Astrocyte (in vitro differentiated cells and primary cell): ENCODE measurements around the gene C1QTNF5. TPM values are rescaled to one million over a fixed set of nuclear protein-coding genes. Genes with fewer than 3 reads are reported as not detected.

Experiments
- DNase-seq: peaks from one replicate; pipeline ENCODE4 v3.0.0-alpha.2; 2010; ENCODE audit warnings: low read depth
- FAIRE-seq: peaks from 2 replicates; lab custom pipeline; 2011; peaks lifted over from hg19 to GRCh38; lab: Jason Lieb, UNC
- H2AFZ ChIP-seq: 2 replicates; pipeline ENCODE4 v1.6.0; 2012; ENCODE audit warnings: low read depth, low read length, inconsistent platforms
- H3K27ac ChIP-seq: 2 replicates; pipeline ENCODE4 v1.5.1; 2011; ENCODE audit warnings: low read depth, low read length, inconsistent platforms
- H3K27me3 ChIP-seq: 2 replicates; pipeline ENCODE4 v1.6.0; 2011; ENCODE audit warnings: low read length, inconsistent platforms; ENCODE audit not compliant: insufficient read depth
- H3K36me3 ChIP-seq: 2 replicates; pipeline ENCODE4 v1.5.1; 2011; ENCODE audit warnings: low read length, inconsistent platforms; ENCODE audit not compliant: insufficient read depth
- H3K4me1 ChIP-seq: 2 replicates; pipeline ENCODE4 v1.5.1; 2011; ENCODE audit warnings: low read length, inconsistent platforms; ENCODE audit not compliant: insufficient read depth
- H3K4me2 ChIP-seq: 2 replicates; pipeline ENCODE4 v1.6.0; 2012; ENCODE audit warnings: low read length, inconsistent platforms
- H3K4me3 ChIP-seq: 2 replicates; pipeline ENCODE4 v1.5.1; 2011; ENCODE audit warnings: low read depth, mild to moderate bottlenecking, low read length, inconsistent platforms; ENCODE audit not compliant: insufficient read depth
- H3K79me2 ChIP-seq: 2 replicates; pipeline ENCODE4 v1.6.0; 2012; ENCODE audit warnings: mild to moderate bottlenecking, low read length, inconsistent platforms; ENCODE audit not compliant: insufficient read depth
- H3K9ac ChIP-seq: 2 replicates; pipeline ENCODE4 v1.6.0; 2012; ENCODE audit warnings: mild to moderate bottlenecking, low read length, inconsistent platforms
- H3K9me3 ChIP-seq: 2 replicates; pipeline ENCODE4 v1.5.1; 2012; ENCODE audit warnings: low read depth, mild to moderate bottlenecking, low read length, inconsistent platforms; ENCODE audit not compliant: insufficient read depth
- H4K20me1 ChIP-seq: 2 replicates; pipeline ENCODE4 v1.6.0; 2012; ENCODE audit warnings: low read length, inconsistent platforms; ENCODE audit not compliant: insufficient read depth
- H3K27ac Mint-ChIP-seq: one replicate; pipeline ENCODE4 v1.8.0; 2021; ENCODE audit warnings: mild to moderate bottlenecking, mixed read lengths; ENCODE audit not compliant: unreplicated experiment
- H3K27me3 Mint-ChIP-seq: one replicate; pipeline ENCODE4 v1.8.0; 2021; ENCODE audit warnings: low read depth, mixed read lengths; ENCODE audit not compliant: unreplicated experiment
- H3K36me3 Mint-ChIP-seq: one replicate; pipeline ENCODE4 v1.8.0; 2021; ENCODE audit warnings: low read depth, mixed read lengths; ENCODE audit not compliant: unreplicated experiment
- H3K4me1 Mint-ChIP-seq: one replicate; pipeline ENCODE4 v1.8.0; 2021; ENCODE audit warnings: low read depth, mixed read lengths; ENCODE audit not compliant: unreplicated experiment
- H3K4me3 Mint-ChIP-seq: one replicate; pipeline ENCODE4 v1.8.0; 2021; ENCODE audit warnings: mild to moderate bottlenecking, moderate library complexity, mixed read lengths; ENCODE audit not compliant: unreplicated experiment
- H3K9me3 Mint-ChIP-seq: one replicate; pipeline ENCODE4 v1.8.0; 2021; ENCODE audit warnings: mild to moderate bottlenecking, mixed read lengths; ENCODE audit not compliant: unreplicated experiment
- CTCF ChIP-seq: IDR thresholded peaks from 2 replicates; pipeline ENCODE4 v1.5.1; 2011; ENCODE audit warnings: low read depth, mild to moderate bottlenecking, inconsistent platforms, low read length, moderate library complexity; ENCODE audit not compliant: insufficient read depth
- EZH2 ChIP-seq: IDR thresholded peaks from 2 replicates; pipeline ENCODE4 v1.6.1; 2012; ENCODE audit warnings: mild to moderate bottlenecking, low read length, inconsistent platforms; ENCODE audit not compliant: insufficient read depth
- total RNA-seq: library from RNA; stranded (reverse); gene quantifications from 2 replicates; pipeline ENCODE4 v1.2.1, GENCODE V29; 2021

Gene C1QTNF5
- total RNA-seq, 1 donor from 2014 or later: 6.3 TPM

DNA sequence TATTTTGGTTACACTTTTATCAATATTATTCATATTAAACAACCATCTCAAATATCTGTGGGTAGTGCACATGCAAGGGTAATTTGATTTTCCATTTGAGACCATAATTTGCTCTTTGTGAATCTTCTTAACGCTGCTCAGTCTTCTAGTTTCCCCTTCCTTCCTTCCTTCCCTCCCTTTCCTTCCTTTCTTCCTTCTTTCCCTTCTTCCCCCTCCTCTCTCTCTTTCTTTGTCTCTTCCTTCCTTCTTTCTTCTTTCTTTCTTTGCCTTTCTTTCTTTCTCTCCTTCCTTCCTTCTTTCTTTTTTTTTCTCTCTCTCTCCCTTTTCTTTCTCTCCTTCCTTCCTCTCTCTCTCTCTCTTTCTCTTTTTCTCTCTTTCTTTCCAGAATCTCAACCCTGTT lies 10.4 kb downstream of the C1QTNF5 start:
- Histone ChIP-seq H2AFZ (no peak overlapping the region), H3K27me3 (no peaks in the 10 kb centered on the region), H3K27ac (no peak overlapping the region), H3K36me3 (no peaks in the 10 kb centered on the region), H3K79me2 (peaks cover 7% of the 10 kb centered on the region), H4K20me1 (no peaks in the 10 kb centered on the region), H3K9me3 (no peaks in the 10 kb centered on the region), H3K4me3 (no peak overlapping the region), H3K4me1 (peaks cover 5% of the 10 kb centered on the region), H3K4me2 (no peak overlapping the region), H3K9ac (no peak overlapping the region)
- H3K27ac Mint-ChIP-seq: no peak overlapping the region
- no peaks in the 10 kb centered on the region for H3K36me3 Mint-ChIP-seq
- no peaks in the 10 kb centered on the region for H3K9me3 Mint-ChIP-seq
- TF ChIP-seq EZH2 (no peak), CTCF (no peak)
- DNase-seq (no peak), FAIRE-seq (no peak)
- H3K27me3 Mint-ChIP-seq: peaks cover 2% of the 10 kb centered on the region
- no peak overlapping the region for H3K4me3 Mint-ChIP-seq
- no peaks in the 10 kb centered on the region for H3K4me1 Mint-ChIP-seq

- H3K27ac Mint-ChIP-seq: no peak overlapping the region
- no peaks in the 10 kb centered on the region for H3K4me1 Mint-ChIP-seq
- H3K9me3 Mint-ChIP-seq: no peaks in the 10 kb centered on the region
Observed at GRCh38 chr11:119329320-119329719, 11.4 kb downstream of the C1QTNF5 start.

More at GRCh38 chr11:119329320-119329719, 11.4 kb downstream of the C1QTNF5 start:
- Mint-ChIP-seq H3K4me3 (no peak overlapping the region), H3K36me3 (no peaks in the 10 kb centered on the region), H3K27me3 (peaks cover 2% of the 10 kb centered on the region)
- H3K4me1 ChIP-seq: no peaks in the 10 kb centered on the region
- TF ChIP-seq CTCF (no peak), EZH2 (no peak)
- H3K27ac ChIP-seq: no peak overlapping the region
- FAIRE-seq: no peak
- H2AFZ ChIP-seq: no peak overlapping the region
- no peaks in the 10 kb centered on the region for H3K79me2 ChIP-seq
- no peak overlapping the region for H3K4me2 ChIP-seq
- no peaks in the 10 kb centered on the region for H3K36me3 ChIP-seq
- H3K27me3 ChIP-seq: no peaks in the 10 kb centered on the region
- no peaks in the 10 kb centered on the region for H4K20me1 ChIP-seq
- H3K9ac ChIP-seq: no peak overlapping the region
- DNase-seq: no peak
- no peak overlapping the region for H3K4me3 ChIP-seq
- no peaks in the 10 kb centered on the region for H3K9me3 ChIP-seq
